Kidney (tissue), 14 donors: ENCODE data around the gene NF2. TPM values are rescaled to one million over a fixed set of nuclear protein-coding genes. Genes with fewer than 3 reads are reported as not detected.
A peak's percentile ranks its signal among the peaks of the same experiment; 100 is the strongest.

ENCODE experiments used
- DNase-seq, 5 donors: peaks; one replicate each; pipeline ENCODE4 v3.0.0-alpha.2; 2013 to 2020
- FAIRE-seq: peaks from 2 replicates; lab custom pipeline; 2012; peaks lifted over from hg19 to GRCh38; lab: Jason Lieb, UNC
- H3K27ac ChIP-seq, 2 donors: one replicate each; pipeline ENCODE4 v1.7.0; 2013; ENCODE audit warnings: low read depth in 2 of 2, low read length in 2 of 2, inconsistent platforms in 1 of 2
- H3K27me3 ChIP-seq: one replicate; pipeline ENCODE4 v1.7.1; 2013; ENCODE audit warnings: low read length, inconsistent platforms; ENCODE audit not compliant: control insufficient read depth, insufficient read depth
- H3K36me3 ChIP-seq, 3 donors: one replicate each; pipeline versions ENCODE4 v1.7.0 to v1.7.1; 2013; ENCODE audit warnings: low read length in 3 of 3, control low read depth in 1 of 3, inconsistent platforms in 1 of 3; ENCODE audit not compliant: insufficient read depth in 3 of 3, control insufficient read depth in 2 of 3
- H3K4me1 ChIP-seq, 3 donors: one replicate each; pipeline versions ENCODE4 v1.7.0 to v1.7.1; 2013; ENCODE audit warnings: low read length in 3 of 3, inconsistent platforms in 1 of 3, low read depth in 1 of 3; ENCODE audit not compliant: control insufficient read depth in 2 of 3, insufficient read depth in 2 of 3
- H3K4me3 ChIP-seq, 3 donors: one replicate each; pipeline versions ENCODE4 v1.7.0 to v1.8.1; 2013; ENCODE audit warnings: low read length in 3 of 3, control low read depth in 1 of 3, inconsistent platforms in 1 of 3
- H3K9ac ChIP-seq, 3 donors: one replicate each; pipeline versions ENCODE4 v1.7.0 to v1.7.1; 2013; ENCODE audit warnings: low read length in 3 of 3, control low read depth in 1 of 3, inconsistent platforms in 1 of 3
- H3K9me3 ChIP-seq, 3 donors: one replicate each; pipeline versions ENCODE4 v1.7.0 to v1.7.1; 2013; ENCODE audit warnings: low read length in 3 of 3, control low read depth in 1 of 3, inconsistent platforms in 1 of 3; ENCODE audit not compliant: control insufficient read depth in 2 of 3, insufficient read depth in 1 of 3
- CTCF ChIP-seq: IDR thresholded peaks from 3 replicates; pipeline ENCODE4 v1.5.1; 2012; ENCODE audit warnings: mild to moderate bottlenecking, moderate library complexity, borderline replicate concordance; ENCODE audit not compliant: insufficient read depth; ENCODE audit errors: extremely low read depth
- intact Hi-C: fragments of 100-400 bp; cut with DNase I; formaldehyde crosslinking; loops from one replicate; pipeline ENCODE4 v1.11.1; 2022
- polyA plus RNA-seq: library from polyadenylated mRNA; stranded (reverse); fragments of 350-450 nt; fragmentation: Illumina TruSeq; extraction: RNeasy Lipid Tissue Mini Kit (QIAGEN cat#74804); gene quantifications from one replicate; pipeline ENCODE4 v1.2.3, GENCODE V29; 2014; ENCODE audit warnings: low read depth, low replicate concordance; ENCODE audit not compliant: insufficient read depth
- total RNA-seq: library from RNA; stranded (reverse); fragmentation: NEBNext Ultra II Directional; extraction: Animal tissue kit (Norgen Biotek cat#: 25700); gene quantifications from one replicate; pipeline ENCODE4 v1.2.1, GENCODE V29; 2021
- donor health status: control.
- donor health status: control.
- donor health status: control.
- donor health status: control.
- donor health status: control.
- donor health status: DM: yes; HTN: yes; CAD: no.
- donor health status: Normal renal cell carcinoma (clear cell type).

Gene NF2
- total and polyA plus RNA-seq, 2 donors from 2014 or later = 15.4 to 60.6 TPM

GRCh38 chr22:29668673-29669072 is 65.2 kb downstream of the NF2 start:
- no peaks in the 10 kb centered on the region for H3K4me1 ChIP-seq
- intact Hi-C loops = no loop called here
- no peak overlapping the region for H3K27ac ChIP-seq
- H3K4me3 ChIP-seq = no peak overlapping the region
- peaks cover 3 to 48% (median 27%) of the 10 kb centered on the region in 3 donors for H3K36me3 ChIP-seq
- no peak overlapping the region for H3K9ac ChIP-seq
- TF ChIP-seq CTCF = no peak
- FAIRE-seq (no peak), DNase-seq (no peak)
- H3K27me3 ChIP-seq = no peaks in the 10 kb centered on the region
- H3K9me3 ChIP-seq = no peaks in the 10 kb centered on the region

- Histone ChIP-seq H3K9me3 (no peaks in the 10 kb centered on the region), H3K27me3 (no peaks in the 10 kb centered on the region), H3K27ac (no peak overlapping the region), H3K9ac (no peak overlapping the region), H3K4me1 (no peaks in the 10 kb centered on the region), H3K36me3 (peaks cover 7 to 58% (median 28%) of the 10 kb centered on the region in 3 donors), H3K4me3 (no peak overlapping the region)
- FAIRE-seq (no peak), DNase-seq (peak in 1 of 5 donors; percentile 3)
- intact Hi-C loops = no loop called here
- TF ChIP-seq CTCF = no peak
Measured at GRCh38 chr22:29670626-29671025, 67.2 kb downstream of the NF2 start.

GRCh38 chr22:29673361-29674066 is 70.1 kb downstream of the NF2 start:
- no peaks in the 10 kb centered on the region for H3K9me3 ChIP-seq
- H3K36me3 ChIP-seq = peaks cover 7 to 64% (median 36%) of the 10 kb centered on the region in 3 donors
- H3K27me3 ChIP-seq = no peaks in the 10 kb centered on the region
- H3K4me1 ChIP-seq = no peaks in the 10 kb centered on the region
- no peak overlapping the region for H3K27ac ChIP-seq
- TF ChIP-seq CTCF = no peak
- H3K4me3 ChIP-seq = no peak overlapping the region
- intact Hi-C loops = no loop called here
- DNase-seq (no peak), FAIRE-seq (no peak)
- H3K9ac ChIP-seq = no peak overlapping the region
